ENCODE data around the gene MAST4. TPM values are rescaled to one million over a fixed set of nuclear protein-coding genes. Genes with fewer than 3 reads are reported as not detected.

Gene MAST4
- total and polyA plus RNA-seq, 2 of the 8 experiments (the other 6 are each of a cell fraction or from before 2014, with no cell fraction given): 1.5 to 2.6 TPM

DNA sequence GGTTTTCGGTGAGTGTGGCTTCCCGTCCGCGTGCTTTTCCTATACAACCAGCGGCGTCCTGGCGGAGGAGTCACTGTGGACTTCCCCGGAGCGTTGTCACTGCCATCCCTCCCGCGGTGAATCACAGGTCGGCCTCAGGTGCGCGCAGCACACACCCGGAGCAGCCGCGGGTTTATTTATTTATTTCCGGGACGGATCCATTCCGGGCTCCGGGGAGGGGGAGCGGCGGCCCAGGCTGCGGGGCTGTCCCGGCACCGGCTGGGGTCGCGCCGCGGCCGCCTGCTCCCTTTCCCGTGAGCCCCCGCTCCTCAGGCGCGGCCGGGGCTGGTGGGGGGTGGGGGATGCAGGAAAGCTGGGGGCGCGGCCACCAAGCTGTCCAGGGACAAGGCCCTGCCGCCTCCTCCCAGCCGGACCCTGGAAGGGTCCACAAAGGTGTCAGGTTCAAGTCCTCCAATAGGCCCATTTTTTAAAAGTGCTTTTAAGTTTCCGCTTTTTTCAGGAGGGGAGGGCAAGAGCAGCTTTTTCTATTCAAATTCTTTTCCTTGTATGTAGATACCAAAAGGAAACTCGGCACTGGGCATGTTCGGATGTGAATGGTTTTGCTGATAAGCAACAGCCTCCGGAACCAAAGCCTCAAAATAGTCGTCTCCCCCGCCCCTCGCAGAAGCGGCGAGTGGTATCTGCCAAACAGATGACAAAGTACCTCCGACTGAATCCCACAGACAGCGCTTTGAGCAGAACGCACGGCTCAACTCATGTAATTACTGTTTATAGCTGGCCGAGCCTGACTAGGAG lies 407.9 kb downstream of the MAST4 start:
- Histone ChIP-seq H3K9ac (replicated peaks in 1 of 4; ENCODE audit: extremely low read depth in 1 of 4, low read depth in 3 of 4, low read length in 3 of 4) (peak overlapping the region; percentile 49 to 70 (median 54); a peak in 6 of 7 replicates), H4K20me1 (replicated peaks in 1 of 2; ENCODE audit: control insufficient read depth in 1 of 2, insufficient read depth in 2 of 2, low read length in 2 of 2) (no peaks in the 10 kb centered on the region), H3K18ac (ENCODE audit: extremely low read depth, low read length) (peak overlapping the region; percentile 24; the same call in 1 of the 2 replicates), H3K36me3 (ENCODE audit: control insufficient read depth in 2 of 4, insufficient read depth in 4 of 4, low read length in 3 of 4) (no peaks in the 10 kb centered on the region), H3K14ac (ENCODE audit: insufficient read length) (no peak overlapping the region), H2AK5ac (ENCODE audit: low read depth, low read length) (no peak overlapping the region), H3K23ac (ENCODE audit: insufficient read length) (no peak overlapping the region), H3K23me2 (ENCODE audit: low read depth, low read length) (peaks cover 3% of the 10 kb centered on the region), H2BK5ac (ENCODE audit: low read depth, low read length) (peak overlapping the region; percentile 8; the same call in 1 of the 2 replicates), H2AFZ (ENCODE audit: low read length) (peak overlapping the region; percentile 96), H3K79me1 (ENCODE audit: low read depth, low read length) (no peaks in the 10 kb centered on the region), H2BK120ac (replicated peaks; ENCODE audit: low read depth, low read length) (no peak overlapping the region), H3K4me2 (ENCODE audit: insufficient read depth in 1 of 2, low read depth in 2 of 2, low read length in 2 of 2) (peak overlapping the region; percentile 93 to 97), H2BK12ac (ENCODE audit: low read depth, low read length) (no peak overlapping the region; the same call in 1 of the 2 replicates), H3K79me2 (ENCODE audit: control insufficient read depth in 1 of 2, insufficient read depth in 2 of 2, low read length in 2 of 2) (no peaks in the 10 kb centered on the region), H4K8ac (ENCODE audit: extremely low read depth, insufficient read depth, low read length) (no peak overlapping the region), H3K27ac (ENCODE audit: low read depth, low read length) (no peak overlapping the region), H3K9me3 (ENCODE audit: insufficient read depth in 2 of 2, low read depth in 1 of 2, low read length in 1 of 2) (no peaks in the 10 kb centered on the region), H4K5ac (ENCODE audit: insufficient read length, low read depth, low read length) (peak overlapping the region; percentile 29), H3K4me3 (ENCODE audit: extremely low read depth in 1 of 4, insufficient read depth in 2 of 4, low read depth in 3 of 4, low read length in 4 of 4) (peak overlapping the region; percentile 86 to 92 (median 87)), H4K91ac (replicated peaks; ENCODE audit: insufficient read length, low read length) (peak overlapping the region; percentile 61), H3K4me1 (replicated peaks in 1 of 4; ENCODE audit: control insufficient read depth in 3 of 4, insufficient read depth in 4 of 4, low read length in 3 of 4) (peaks cover 0 to 4% (median 1%) of the 10 kb centered on the region in 4 experiments; a peak in 1 of 7 replicates), H2BK15ac (ENCODE audit: low read length) (no peak overlapping the region), H3K4ac (replicated peaks; ENCODE audit: insufficient read length, low read depth, low read length) (no peak overlapping the region), H2BK20ac (ENCODE audit: low read length) (0 out of 2 replicates have a peak overlapping the region, but pooled peaks have one; percentile 25), H3K27me3 (replicated peaks in 1 of 4; ENCODE audit: control insufficient read depth in 3 of 4, extremely low read depth in 1 of 4, insufficient read depth in 3 of 4, low read length in 3 of 4) (no peaks in the 10 kb centered on the region), H3K56ac (replicated peaks; ENCODE audit: insufficient read length, low read depth, low read length) (peak overlapping the region; percentile 47)
- POLR2A ChIA-PET (ENCODE audit: partially characterized antibody): interaction anchor here (0.6 to 1.4 kb wide), 10 partner anchors 9 to 844 kb away, joined by 3 to 5 read pairs (median 4); no protein-coding TSS in a partner anchor
- CTCF ChIA-PET (ENCODE audit: partially characterized antibody): interaction anchor here (1.5 to 2.0 kb wide), 2 partner anchors 12 to 273 kb away, joined by 3 to 4 read pairs; no protein-coding TSS in a partner anchor
- 3% methylated on average over 46 of the region's 54 CpGs; no CpG with 5 or more reads in 1 of the 2 experiments for WGBS, 2 experiments (ENCODE audit: extremely low coverage in 1 of 2, insufficient coverage in 1 of 2, insufficient read length in 1 of 2, insufficient replicate concordance in 2 of 2, low coverage in 1 of 2, low lambda C conversion rate in 2 of 2, missing lambda C conversion rate in 1 of 2)
- FAIRE-seq (no peak), DNase-seq (ENCODE audit: low read depth in 1 of 2, low spot score in 2 of 2) (peak; percentile 62 to 84)
- TF ChIP-seq CHD1 (IDR thresholded peaks at IDR 0.05; ENCODE audit: low read depth, low read length) (no peak; the same call in 1 of the 2 replicates), KDM5A (IDR thresholded peaks at IDR 0.05; ENCODE audit: low read length) (no peak), SIX5 (IDR thresholded peaks at IDR 0.05; ENCODE audit: low read depth, low read length) (no peak), TAF7 (optimal IDR thresholded peaks at IDR 0.05; ENCODE audit: borderline replicate concordance, low read depth, low read length) (peak; percentile 80), CBX5 (IDR thresholded peaks at IDR 0.05; ENCODE audit: low read depth, low read length) (no peak), KDM1A (IDR thresholded peaks at IDR 0.05; ENCODE audit: borderline replicate concordance, low read length) (0 out of 2 replicates have a peak, but pooled peaks have one; percentile 41), YY1 (IDR thresholded peaks at IDR 0.05; ENCODE audit: low read depth, low read length) (no peak), BCL11A (IDR thresholded peaks at IDR 0.05; ENCODE audit: low read depth in 2 of 2, low read length in 2 of 2) (no peak), SP4 (IDR thresholded peaks at IDR 0.05; ENCODE audit: low read length) (no peak)
- TF ChIP-seq, protein P1, sequence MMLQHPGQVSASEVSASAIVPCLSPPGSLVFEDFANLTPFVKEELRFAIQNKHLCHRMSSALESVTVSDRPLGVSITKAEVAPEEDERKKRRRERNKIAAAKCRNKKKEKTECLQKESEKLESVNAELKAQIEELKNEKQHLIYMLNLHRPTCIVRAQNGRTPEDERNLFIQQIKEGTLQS (IDR thresholded peaks at IDR 0.05; ENCODE audit: insufficient read depth, low read depth, low read length): no peak

Data from H1 (cell line).